ENCODE data around the gene TMEM163.
A peak's percentile ranks its signal among the peaks of the same experiment; 100 is the strongest.
"Not testable (repeated sequence)": the region's sequence is repeated elsewhere in the genome, so short reads cannot be mapped to it uniquely, and the experiment has no call there.

Gene TMEM163
- 0.13 to 0.31 reads per million in 2 donors for total RNA-seq

DNA sequence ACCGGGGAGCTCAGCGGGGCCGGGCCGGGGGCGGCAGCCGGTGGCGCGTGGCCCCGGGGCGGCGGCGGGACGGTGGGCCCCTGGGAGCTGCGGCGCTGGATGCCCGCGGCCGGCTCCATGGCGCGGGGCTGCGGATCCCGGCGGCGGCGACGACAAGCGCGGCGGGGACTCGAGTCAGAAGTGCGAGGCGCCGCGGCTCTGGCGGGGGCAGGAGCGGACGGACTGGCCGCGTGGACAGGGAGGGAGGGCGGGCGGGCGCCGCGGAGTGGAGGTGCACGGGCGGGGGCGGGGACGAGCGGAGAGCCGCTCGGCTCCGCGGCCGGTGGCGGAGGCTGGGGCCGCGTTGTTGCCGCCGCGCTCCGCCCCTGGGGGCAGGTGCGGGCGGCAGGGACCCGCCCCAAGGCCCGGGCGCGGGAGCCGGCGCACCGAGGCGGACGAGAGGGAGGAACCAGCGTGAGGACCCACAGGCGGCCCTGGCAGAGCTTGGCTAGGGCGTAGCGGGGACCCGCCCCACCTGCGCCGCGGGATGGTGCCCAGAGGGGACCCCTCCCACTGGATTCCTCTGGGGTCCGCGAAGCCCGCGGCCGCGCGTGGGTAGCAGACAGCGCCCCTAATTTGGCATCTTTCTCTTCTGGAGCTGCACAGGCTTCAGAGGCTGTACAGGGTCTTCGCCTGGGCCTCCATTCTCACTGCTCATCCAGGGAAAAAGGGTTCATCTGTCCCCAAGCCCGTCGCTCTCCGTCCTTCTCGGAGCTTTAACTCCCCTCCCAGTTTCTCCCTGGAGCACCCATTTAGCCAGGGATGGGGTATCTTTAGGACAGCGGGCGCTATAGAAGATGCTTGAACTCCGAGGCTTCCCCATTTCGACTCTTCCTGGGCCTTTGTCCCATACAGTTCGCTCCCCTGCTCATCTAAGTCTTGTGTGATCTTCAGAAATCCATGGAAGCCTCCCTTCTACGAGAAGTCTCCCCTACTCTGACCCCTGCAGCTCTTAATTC is at the start of gene TMEM163:
Gene TMEM163, minus strand, starts transcription at position 184 of the 998 bp plus-strand sequence.
- peak in 2 of 5 experiments; percentile 6 to 21 for DNase-seq

DNA sequence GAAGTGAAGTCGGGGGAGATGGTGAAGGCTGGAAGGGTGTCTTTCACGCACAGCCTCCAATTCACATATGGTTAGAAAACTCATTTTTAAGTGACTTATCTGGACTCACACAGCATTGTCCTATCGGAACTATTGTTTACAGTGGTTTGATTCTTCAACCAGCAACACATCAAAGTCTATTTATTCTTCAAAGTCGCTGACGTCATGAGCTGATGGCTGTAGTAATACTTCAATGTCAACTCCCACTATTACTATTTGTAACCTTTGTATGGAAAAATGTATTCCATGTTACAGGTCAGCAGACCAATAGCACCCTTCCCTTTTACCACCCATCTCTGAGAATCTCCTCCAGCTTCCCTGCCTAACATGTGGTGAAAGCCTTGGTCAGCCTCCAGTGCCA is 47.8 kb upstream of the TMEM163 start:
- no peak for DNase-seq

DNA sequence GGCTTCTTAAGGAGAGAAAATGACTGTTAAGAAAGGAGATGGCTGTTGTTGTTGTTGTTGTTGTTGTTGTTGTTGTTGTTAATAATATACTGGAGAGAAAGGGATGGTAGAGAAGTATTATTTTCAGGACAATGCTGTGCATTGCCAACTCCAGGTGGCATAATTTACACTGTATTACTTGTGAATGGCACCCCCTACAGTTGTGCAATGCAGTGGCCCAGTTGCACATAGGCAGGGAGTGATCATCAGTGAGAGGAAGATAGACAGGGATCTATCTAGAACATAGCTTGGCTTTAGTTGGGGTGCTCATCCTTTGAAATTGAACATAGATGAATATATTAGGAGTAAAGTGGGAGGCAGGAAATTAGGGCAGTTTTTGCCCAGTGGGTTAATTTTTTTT is 47.2 kb upstream of the TMEM163 start:
- no peak for DNase-seq

DNA sequence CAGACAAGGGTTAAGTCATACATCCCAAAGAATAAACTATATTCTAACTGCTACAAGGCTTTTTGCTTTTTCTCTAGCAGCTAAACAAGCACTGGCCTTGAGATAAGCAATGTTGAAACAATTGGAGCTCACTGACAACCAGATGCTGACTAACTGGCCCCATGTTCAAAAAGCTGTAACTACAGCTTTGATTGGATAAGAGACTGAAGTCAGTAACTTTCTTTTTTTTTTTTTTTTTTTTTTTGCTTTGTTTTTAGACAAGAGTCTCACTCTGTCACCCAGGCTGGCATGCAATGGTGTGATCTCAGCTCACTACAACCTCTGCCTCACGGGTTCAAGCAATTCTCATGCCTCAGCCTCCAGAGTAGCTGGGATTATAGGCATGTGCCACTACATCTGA is 45.4 kb upstream of the TMEM163 start:
- no peak for DNase-seq

DNA sequence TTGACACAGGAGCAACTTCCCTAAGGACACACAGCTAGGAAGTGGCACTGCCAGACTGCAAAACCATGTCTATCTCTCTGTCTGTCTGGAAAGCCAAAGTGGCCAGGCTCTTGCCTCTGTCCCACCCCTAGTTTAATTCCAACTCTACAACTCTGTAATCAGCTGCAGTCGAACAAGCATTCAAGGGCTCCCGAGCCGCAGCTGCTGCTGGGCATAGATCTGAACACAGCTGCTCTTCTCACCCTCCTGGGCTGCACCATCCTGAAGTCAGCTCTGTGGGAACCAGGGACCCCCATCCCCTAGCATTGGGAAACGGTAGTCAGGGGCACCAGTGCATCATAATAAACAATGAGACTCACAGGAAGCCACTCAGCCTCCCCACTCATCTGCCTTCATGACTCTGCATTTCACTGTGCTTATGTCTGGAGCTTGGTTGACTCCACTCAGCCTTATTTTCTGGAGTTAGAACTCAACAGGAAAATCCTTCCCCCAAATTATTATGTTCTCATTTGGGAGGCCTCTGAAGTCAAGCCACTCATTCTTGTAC is 44.4 kb upstream of the TMEM163 start:
- no peak for DNase-seq

DNA sequence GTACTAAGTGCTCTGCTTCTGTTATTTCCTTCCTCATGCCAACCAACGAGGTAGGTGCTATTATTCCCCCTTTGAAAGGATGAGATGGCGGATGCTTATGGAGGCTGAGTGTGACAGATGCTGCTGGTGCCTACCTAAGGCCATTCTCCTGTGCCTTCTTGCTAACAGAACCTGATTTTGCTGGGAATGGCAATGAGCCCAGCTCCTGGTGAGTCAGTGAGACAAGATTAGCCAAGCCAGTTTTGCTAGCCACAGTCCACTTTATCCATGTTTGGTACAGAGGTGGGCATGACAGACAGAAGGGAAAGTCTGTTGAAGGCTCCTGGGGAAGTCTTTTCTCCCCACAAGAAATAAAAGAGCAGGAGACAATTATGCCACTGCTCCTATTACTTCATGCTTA is 43.7 kb upstream of the TMEM163 start:
- no peak for DNase-seq

DNA sequence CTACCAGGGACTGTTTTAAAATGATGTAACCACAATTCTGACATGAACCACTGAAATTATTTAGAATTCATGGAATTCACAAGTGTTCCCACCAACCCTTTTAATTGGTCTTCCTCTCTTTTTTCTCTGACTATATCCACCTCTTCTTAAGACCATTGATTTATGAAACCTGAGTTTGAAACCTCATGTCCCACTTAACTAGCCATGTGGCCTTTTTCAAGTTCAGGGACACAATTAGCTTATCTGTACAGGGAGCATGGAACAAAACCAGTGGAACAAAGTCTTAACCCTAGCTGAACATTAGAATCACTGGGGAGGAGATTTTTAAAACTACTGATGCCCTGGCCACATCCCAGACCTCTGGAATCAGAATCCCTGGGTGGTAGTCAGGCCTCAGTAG is 41.6 kb upstream of the TMEM163 start:
- no peak for DNase-seq

DNA sequence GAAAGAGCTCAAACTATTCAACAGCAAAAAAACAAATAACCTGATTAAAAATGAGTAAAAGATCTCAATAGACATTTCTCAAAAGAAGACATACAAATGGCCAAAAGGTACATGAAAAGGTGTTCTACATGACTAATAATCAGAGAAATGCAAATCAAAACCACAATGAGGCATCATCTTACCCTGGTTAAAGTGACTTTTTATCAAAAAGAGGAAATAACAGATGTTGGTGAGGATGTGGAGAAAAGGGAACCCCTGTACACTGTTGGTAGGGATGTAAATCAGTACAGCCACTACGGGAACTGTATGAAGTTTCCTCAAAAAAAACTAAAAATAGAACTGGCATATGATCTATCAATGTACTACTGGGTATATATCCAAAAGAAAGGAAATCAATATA is 39.8 kb upstream of the TMEM163 start:
- DNase-seq: no peak

DNA sequence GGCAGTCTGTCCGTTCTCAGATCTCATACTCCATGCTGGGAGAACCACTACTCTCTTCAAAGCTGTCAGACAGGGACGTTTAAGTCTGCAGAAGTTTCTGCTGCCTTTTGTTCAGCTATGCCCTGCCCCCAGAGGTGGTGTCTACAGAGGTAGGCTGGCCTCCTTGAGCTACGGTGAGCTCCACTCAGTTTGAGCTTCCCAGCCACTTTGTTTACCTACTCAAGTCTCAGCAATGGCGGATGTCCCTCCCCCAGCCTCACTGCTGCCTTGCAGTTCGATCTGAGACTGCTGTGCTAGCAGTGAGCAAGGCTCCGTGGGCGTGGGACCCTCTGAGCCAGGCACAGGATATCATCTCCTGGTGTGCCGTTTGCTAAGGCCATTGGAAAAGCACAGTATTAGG is 33.2 kb upstream of the TMEM163 start:
- not testable (repeated sequence) for DNase-seq

DNA sequence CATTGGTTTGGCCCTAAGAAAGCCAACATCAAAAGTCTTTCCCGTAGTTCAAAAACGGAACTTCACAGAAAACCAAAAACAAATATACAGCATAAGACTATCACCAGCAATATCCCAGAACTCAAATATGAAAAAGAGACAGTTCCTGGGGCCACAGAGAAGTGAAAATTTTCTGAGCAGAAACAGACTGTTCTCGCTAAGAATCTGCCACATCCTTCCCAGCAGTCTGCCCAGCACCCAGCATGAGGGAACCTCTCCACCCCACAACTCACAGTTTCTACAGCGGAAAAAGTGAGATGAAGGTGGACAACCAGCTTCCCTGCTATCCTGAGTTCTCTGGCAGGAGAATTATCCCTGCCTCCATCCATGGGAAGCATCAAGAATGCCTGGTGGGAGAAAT is 26.7 kb upstream of the TMEM163 start:
- no peak for DNase-seq

DNA sequence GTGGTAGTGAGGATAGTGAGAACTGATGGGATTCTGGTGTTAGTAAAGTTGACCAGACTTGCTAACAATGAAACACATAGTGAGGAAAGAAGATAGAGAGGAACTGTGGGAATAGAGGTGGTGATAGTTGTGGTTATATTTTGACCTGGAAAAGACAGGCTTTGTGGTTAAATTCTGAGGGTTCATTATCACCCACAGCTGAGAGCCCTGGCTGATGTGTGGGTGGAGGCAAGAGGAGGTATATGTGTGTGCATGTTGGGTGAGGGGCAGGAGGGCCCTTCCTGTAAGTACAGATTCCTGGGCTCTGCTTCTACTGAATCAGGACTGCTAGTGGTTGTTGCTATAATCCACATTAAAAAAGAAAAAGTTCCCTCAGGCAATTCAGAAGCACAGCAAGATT is 26.2 kb upstream of the TMEM163 start:
- no peak for DNase-seq

DNA sequence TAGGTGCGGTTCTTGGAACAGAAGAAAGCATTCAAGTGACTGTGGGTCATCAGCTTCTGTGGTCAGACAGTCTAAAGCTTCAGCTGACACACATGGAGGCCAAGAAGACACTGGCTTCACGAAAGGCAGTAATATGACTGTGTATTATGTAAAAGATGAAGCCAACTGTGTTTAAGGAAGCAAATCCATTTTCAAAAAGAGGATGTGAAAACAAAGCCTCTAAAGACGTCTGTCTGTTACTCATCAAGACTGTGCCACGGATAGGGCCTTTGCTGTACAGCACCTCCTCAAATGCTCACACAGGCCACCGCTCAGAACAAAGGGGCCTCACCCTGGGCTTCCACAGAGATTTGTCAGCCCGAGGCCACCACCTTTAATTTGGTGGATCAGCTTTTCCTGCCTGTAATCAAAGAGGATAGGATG is 21.1 kb upstream of the TMEM163 start:
- DNase-seq: no peak

DNA sequence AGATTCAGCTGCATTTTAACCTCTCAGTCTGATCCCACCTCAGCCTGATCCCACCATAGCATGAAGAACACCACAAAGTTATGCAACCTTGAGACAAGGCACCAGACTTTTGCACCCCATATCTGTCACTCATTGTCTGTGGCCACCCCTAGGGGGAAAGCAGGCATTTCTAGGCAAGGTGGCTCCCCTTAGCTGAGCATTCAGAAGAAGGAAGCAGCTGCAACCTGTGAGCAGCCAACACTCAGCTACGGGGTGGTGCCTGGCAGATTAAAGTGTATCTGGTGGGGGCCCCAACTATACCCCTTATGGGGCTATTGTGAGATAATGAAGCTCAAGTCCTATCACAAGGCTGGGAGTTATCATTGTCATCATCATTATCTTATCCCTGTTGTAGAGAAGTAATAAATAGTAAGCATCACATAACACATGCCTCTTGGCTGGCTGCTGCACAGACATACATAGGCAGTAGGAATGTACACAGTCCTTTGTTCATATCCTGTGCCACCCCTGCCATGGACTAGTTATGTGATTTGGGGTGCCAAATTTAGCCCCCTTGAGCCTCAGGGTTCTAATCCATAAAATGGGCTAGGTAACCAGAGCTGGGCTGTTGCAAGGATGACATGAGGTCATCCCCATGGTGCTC is 20.6 kb upstream of the TMEM163 start:
- no peak for DNase-seq

DNA sequence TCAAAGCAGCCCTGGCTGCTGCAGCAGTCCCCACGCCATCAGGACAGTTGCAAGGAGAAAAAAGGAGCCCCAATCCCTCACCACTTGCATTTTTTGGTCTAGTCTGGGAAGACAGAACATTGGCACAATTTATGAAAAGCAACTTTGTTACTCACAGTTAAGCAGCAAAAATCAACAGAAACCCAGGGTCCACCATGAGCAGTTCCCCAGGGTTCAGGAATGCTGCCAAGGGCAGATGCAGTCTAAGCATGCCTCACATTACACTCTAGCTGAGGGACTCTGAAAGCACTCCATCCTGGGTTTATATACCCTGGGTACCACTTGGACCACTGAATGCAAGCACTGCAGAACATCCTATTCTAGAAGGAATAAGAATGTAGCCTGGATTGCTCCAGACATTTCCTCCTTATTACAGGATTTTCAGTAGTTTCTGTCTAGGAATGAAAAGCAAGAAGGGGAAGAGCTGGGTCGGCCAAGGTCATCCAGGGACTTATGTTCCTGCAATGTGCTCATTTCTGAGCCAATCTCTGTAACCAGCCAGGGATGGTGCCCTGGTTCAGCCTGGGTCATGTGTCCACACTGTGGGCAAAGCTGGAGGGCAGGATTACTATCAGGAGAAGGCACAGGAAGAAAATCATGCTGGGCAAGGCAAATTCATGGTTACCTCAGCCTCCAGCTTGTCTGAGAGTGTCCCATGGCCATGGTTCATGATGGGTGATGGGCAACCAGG is 19.5 kb upstream of the TMEM163 start:
- DNase-seq: no peak

DNA sequence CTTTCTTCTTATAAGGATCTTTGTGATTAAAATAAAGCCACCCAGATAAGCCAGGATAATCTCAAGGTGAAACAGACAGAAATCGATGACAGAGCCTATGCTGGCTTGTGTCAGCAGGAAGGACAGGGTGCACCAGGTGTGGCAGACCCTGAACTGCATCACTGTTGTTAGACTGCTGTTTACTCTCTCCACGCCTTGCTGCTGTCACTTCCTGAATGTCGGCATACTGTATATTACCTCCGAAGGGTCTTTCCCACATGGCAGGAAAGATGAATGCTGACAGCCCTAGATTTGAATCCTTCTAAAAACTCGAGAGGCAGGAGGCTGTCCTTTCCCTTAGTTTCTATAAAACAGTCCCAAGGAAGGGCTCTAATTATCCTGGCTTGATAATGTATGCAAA is 18.9 kb upstream of the TMEM163 start:
- no peak for DNase-seq

DNA sequence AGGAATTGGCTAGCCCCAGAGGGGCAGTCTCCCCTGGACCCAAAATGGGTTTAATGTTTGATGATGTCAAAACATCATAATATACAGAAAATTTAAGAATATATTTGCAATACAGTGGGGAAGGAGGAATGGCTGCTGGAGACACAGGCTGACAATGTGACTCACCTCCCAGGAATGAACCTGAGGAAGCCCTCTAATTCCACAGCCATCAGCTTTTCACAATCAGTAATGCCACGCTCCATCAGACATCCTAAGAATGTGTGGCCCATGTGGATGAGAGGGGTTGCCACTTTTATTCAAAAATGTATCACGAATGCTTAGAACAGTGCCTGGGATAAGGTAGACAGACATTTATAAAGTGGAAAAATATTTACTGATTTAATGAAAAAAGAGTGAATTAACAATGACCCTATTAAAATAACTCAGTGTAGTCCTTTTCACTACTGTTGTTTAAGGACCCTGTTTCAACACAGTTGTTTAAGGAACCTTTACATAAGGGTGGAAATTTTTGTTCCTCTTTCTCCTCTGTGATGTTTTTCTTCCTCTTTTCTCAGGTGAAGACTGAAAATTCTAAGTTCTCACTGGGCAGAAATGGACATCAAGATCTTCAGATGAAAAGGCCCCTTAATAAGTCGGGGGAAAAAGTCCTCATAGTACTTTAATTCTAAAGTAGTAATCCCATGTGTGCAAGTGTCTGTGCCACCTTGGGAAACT is 17.5 kb upstream of the TMEM163 start:
- DNase-seq: no peak

DNA sequence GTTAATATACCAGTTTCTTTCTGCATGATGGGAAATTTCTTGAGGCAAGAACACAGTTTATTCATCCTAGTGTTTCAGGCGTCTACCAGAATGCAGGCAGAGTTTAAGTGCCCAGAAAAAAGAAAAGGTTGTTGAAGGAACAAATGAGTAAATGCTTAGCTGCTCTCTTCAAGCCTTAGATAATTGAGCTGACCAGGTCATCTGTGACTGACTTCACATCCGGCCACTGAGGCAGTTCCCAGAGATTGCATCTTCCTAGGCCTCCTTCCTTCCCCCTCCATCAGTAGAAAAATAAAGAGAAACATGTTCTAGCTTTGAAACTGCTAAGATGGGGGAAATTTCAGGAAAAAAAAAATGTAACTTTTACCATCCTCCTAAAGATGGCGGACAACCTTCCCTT is 9.4 kb upstream of the TMEM163 start:
- no peak for DNase-seq

DNA sequence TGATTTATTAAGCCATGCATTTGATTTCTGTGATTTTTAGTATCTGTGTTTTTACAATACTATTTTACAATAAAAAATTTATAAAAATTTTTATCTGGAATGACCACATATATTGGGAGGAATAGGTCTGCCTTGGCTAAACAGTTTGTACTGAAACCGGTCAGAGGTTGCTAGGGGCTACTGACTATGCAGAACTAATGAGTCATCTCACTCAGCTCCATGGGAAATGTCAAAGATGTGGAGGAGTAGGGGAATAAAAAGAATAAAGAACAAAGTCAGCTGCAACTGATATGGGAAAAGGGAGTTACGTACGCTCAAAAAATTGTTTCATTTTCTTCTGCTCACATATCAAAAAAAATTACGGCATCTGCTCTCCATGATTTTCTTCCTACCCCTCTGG is 8.6 kb upstream of the TMEM163 start:
- DNase-seq: no peak

DNA sequence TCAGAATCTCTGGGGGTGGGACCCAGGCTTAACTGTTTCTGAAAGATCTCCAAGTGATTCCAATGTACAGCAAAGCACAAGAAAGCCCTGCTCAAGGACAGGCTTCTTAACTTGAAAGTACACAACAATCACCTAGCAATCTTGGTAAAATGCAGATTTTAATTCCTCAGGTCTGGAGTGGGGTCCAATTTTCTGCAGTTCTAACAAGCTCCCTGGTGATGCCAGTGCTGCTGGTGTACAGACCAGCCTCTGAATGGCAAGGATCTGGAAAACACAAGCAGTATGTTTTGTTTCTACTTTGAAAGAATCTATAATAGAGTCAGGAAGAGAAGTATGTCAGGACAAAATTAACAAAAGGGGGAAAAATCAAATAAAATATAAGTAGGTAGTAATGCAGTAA is 7.8 kb upstream of the TMEM163 start:
- no peak for DNase-seq

DNA sequence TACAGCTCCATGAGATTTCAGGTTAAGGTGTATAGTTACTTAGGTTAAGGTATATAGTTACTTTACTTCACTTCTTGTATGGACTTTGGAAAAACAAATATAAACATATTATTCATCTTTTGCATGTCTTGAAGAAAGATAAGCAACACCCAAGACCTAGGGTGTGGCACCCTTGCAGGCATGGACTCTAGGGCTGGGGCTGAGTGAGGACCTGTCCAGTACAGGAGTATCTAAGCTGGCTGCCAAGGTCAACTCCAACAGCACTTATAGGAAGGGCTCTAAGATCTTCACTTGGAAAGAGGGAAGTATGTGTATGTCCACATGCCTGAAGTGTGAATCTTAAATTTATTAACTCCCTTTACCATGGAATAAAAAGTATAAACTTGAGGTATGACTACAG is 7.1 kb upstream of the TMEM163 start:
- no peak for DNase-seq

DNA sequence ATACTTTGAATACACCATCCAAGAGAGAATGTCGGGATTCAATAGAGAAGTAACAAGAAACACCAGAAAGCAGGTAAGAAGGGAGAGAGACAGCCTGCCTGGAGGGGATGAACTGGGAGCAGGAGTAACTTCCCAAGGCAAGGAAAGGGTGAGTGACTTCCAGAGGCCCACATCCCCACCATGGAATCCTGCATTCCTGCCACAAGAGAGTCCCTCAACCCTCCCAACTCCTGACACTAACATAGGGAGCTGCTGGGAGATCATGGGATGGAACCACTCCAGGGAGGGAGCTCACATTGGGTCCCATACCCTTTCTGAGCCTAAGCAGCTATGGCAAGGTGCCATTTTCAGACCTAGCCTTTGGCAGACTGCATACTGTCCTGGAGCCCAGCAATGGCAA is 5.5 kb upstream of the TMEM163 start:
- no peak for DNase-seq

DNA sequence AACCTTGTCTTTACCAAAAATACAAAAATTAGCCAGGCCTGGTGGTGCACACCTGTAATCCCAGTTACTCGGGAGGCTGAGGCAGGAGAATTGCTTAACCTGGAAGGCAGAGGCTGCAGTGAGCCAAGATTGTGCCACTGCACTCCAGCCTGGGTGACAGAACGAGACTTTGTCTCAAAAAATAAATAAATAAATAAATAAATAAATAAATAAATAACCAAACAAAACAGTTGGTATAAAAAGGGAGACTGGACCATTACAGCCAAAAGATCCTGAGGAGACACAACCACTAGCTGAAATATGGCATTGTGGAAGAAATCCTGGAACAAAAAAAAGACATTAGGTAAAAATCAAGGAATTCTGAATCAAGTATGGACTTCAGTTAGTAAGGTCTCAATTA is 4.9 kb upstream of the TMEM163 start:
- DNase-seq: not testable (repeated sequence)

Measured in T-helper 2 cell (primary cell).